Left ventricle myocardium inferior (tissue), 1 donor: ENCODE results near the gene DPH6. TPM values are rescaled to one million over a fixed set of nuclear protein-coding genes. Genes with fewer than 3 reads are reported as not detected.

Source experiments
- DNase-seq: peaks from one replicate; pipeline ENCODE4 v3.0.0-alpha.2; 2020
- H3K27ac ChIP-seq: fragments of 200-600 bp; replicated peaks from 2 replicates; pipeline ENCODE4 v1.8.0; 2021
- H3K27me3 ChIP-seq: fragments of 200-600 bp; 2 replicates; pipeline ENCODE4 v1.8.0; 2021; ENCODE audit warnings: low read depth
- H3K36me3 ChIP-seq: fragments of 200-600 bp; 2 replicates; pipeline ENCODE4 v1.8.0; 2021
- H3K4me1 ChIP-seq: fragments of 200-600 bp; 2 replicates; pipeline ENCODE4 v1.8.0; 2021
- H3K4me3 ChIP-seq: fragments of 200-600 bp; 2 replicates; pipeline ENCODE4 v1.8.0; 2021; ENCODE audit warnings: mild to moderate bottlenecking, moderate library complexity
- H3K9me3 ChIP-seq: fragments of 200-600 bp; replicated peaks from 2 replicates; pipeline ENCODE4 v1.8.0; 2021
- CTCF ChIP-seq: fragments of 200-600 bp; IDR thresholded peaks from 2 replicates; pipeline ENCODE4 v1.8.0; 2021; ENCODE audit warnings: antibody characterized with exemption, mild to moderate bottlenecking, borderline replicate concordance
- intact Hi-C: fragments of 100-400 bp; cut with micrococcal nuclease; formaldehyde crosslinking; loops from one replicate; pipeline ENCODE4 v1.11.0; 2022
- total RNA-seq: library from RNA; stranded (reverse); fragmentation: NEBNext Ultra II Directional; extraction: Animal tissue kit (Norgen Biotek cat#: 25700); gene quantifications from one replicate; pipeline ENCODE4 v1.2.1, GENCODE V29; 2021
- donor health status: DM: no; HTN: yes; CAD: no; lungs with severe emphysema.

DPH6 gene
- total RNA-seq, 1 donor from 2014 or later: 13.9 TPM

DNA sequence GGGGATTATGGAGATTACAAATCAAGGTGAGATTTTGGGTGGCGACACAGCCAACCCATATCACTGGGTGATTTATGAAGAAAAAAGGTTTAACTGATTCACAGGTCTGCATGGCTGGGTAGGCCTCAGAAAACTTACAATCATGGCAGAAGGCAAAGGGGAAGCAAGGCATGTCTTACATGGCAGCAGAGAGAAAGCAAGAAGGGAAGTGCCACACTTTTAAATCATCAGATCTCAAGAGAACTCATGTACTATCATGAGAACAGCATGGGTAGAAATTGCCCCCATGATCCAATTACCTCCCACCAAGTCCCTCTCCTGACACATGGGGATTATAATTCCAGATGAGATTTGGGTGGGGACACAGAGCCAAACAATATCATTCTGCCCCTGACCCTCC, 59.7 kb downstream of the DPH6 start:
- DNase-seq: no peak
- peaks cover 25% of the 10 kb centered on the region for H3K9me3 ChIP-seq
- intact Hi-C loops: no loop called here
- H3K27me3 ChIP-seq: no peaks in the 10 kb centered on the region
- H3K4me3 ChIP-seq: no peak overlapping the region
- peaks cover 19% of the 10 kb centered on the region for H3K36me3 ChIP-seq
- no peak for TF ChIP-seq CTCF
- H3K4me1 ChIP-seq: no peaks in the 10 kb centered on the region
- no peak overlapping the region for H3K27ac ChIP-seq

DNA sequence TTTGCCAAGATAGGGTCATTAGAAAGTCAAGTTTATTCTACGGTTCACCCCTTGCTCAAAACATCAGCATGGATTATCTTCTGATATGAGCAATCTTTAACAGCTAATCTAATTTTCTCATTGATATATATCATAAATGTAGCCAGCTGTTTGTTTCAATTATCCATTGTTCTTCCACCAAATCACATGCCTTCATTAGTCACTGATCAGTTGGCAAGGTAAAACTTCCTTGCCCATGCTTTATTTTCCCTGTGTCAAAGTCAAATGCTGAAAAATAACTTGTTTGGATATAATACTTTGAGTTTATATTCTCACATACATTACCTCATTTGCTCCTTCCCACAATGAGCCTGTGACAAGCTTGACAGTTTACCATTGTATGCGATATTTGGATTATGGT, 60.6 kb downstream of the DPH6 start:
- no peak for TF ChIP-seq CTCF
- no peak overlapping the region for H3K4me3 ChIP-seq
- H3K36me3 ChIP-seq: peaks cover 19% of the 10 kb centered on the region
- H3K4me1 ChIP-seq: no peaks in the 10 kb centered on the region
- no peak overlapping the region for H3K27ac ChIP-seq
- peaks cover 25% of the 10 kb centered on the region for H3K9me3 ChIP-seq
- H3K27me3 ChIP-seq: no peaks in the 10 kb centered on the region
- intact Hi-C loops: no loop called here
- no peak for DNase-seq

- intact Hi-C loops: no loop called here
- no peak for DNase-seq
- Histone ChIP-seq H3K9me3 (peaks cover 25% of the 10 kb centered on the region), H3K4me1 (peaks cover 3% of the 10 kb centered on the region), H3K27ac (no peak overlapping the region), H3K27me3 (no peaks in the 10 kb centered on the region), H3K36me3 (peaks cover 19% of the 10 kb centered on the region), H3K4me3 (no peak overlapping the region)
- TF ChIP-seq CTCF: no peak
Measured at GRCh38 chr15:35484231-35484945, 61.6 kb downstream of the DPH6 start.

DNA sequence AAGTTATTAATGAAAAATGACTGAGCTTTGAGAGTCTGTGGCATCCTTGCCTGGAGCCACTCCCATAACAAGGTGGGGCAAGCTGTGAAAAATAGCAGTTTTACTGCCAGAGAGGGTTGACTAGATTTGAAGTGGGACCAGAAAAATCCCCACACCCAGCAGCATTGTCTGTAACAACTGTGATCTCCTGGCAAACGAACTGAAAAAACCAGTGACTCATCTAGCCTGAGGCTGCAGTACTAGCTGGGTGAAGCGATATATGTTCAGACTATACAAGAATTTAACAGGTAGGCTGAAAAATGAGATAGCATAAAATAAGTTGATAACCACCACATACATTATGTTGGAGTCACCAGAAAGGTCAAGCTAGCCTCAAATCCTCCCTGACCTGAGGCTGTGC, 64.0 kb downstream of the DPH6 start:
- Histone ChIP-seq H3K27me3 (no peaks in the 10 kb centered on the region), H3K36me3 (peaks cover 12% of the 10 kb centered on the region), H3K27ac (no peak overlapping the region), H3K9me3 (peaks cover 10% of the 10 kb centered on the region), H3K4me3 (no peak overlapping the region), H3K4me1 (peaks cover 21% of the 10 kb centered on the region)
- TF ChIP-seq CTCF: no peak
- no peak for DNase-seq
- intact Hi-C loops: no loop called here

- no peak overlapping the region for H3K27ac ChIP-seq
- H3K9me3 ChIP-seq: peaks cover 1% of the 10 kb centered on the region
- no peak for TF ChIP-seq CTCF
- intact Hi-C loops: no loop called here
- H3K27me3 ChIP-seq: no peaks in the 10 kb centered on the region
- no peak overlapping the region for H3K4me3 ChIP-seq
- DNase-seq: no peak
- H3K4me1 ChIP-seq: peaks cover 21% of the 10 kb centered on the region
- H3K36me3 ChIP-seq: peaks cover 7% of the 10 kb centered on the region
Measured at GRCh38 chr15:35481064-35481463, 64.9 kb downstream of the DPH6 start.
